Iris pigment epithelial cell (primary cell): ENCODE results near the gene CXXC4.

Experiments
- DNase-seq: peaks from one replicate; pipeline ENCODE4 v3.0.0-alpha.2; 2011; ENCODE audit warnings: low read depth

The CXXC4 gene

GRCh38 chr4:104420766-104421165 is 73.9 kb downstream of the CXXC4 start:
- peak; percentile 4 for DNase-seq
